ENCODE measurements around the gene SLC51B.

GRCh38 chr15:65085207-65085753 is 40.1 kb downstream of the SLC51B start:
- no peak for TF ChIP-seq CTCF (conservative IDR thresholded peaks at IDR 0.05; ENCODE audit: low read length)
- no peak for TF ChIP-seq EZH2phosphoT487 (IDR thresholded peaks at IDR 0.05; ENCODE audit: borderline replicate concordance, low read depth, low read length)

All from OCI-LY7 (cell line).